ENCODE measurements around the gene SSR1. TPM values are rescaled to one million over a fixed set of nuclear protein-coding genes. Genes with fewer than 3 reads are reported as not detected.

The SSR1 gene
- total RNA-seq, 2 experiments from 2014 or later = 31.6 to 138 TPM

- no peak overlapping the region for H2AFZ ChIP-seq (ENCODE audit: low read length)
- BruUV-seq (replicated peaks) = no TSS peak
- no peaks in the 10 kb centered on the region for H4K20me1 ChIP-seq (ENCODE audit: insufficient read depth, low read length)
- CTCF ChIA-PET (ENCODE audit: unreplicated experiment) = interaction anchor here (0.5 to 1.1 kb wide), 2 partner anchors 16 to 397 kb away, joined by 3 read pairs; no protein-coding TSS in a partner anchor
- no peak for DNase-seq (ENCODE audit: low spot score)
- no peaks in the 10 kb centered on the region for H3K36me3 ChIP-seq (ENCODE audit: insufficient read depth, low read length)
- POLR2A ChIA-PET = no interaction called here
- no peak for TF ChIP-seq EZH2phosphoT487 (IDR thresholded peaks at IDR 0.05; ENCODE audit: borderline replicate concordance, low read depth, low read length)
- no peak for TF ChIP-seq CTCF (conservative IDR thresholded peaks at IDR 0.05; ENCODE audit: low read length)
- H3K9me3 ChIP-seq (ENCODE audit: low read length) = no peaks in the 10 kb centered on the region
- no peaks in the 10 kb centered on the region for H3K9me2 ChIP-seq (ENCODE audit: insufficient read depth, low read length)
- no peaks in the 10 kb centered on the region for H3K79me2 ChIP-seq (ENCODE audit: insufficient read depth, low read depth, low read length)
- H3K27ac ChIP-seq (ENCODE audit: low read depth, low read length, poor library complexity, severe bottlenecking) = no peak overlapping the region
- H3K4me1 ChIP-seq (ENCODE audit: insufficient read depth, low read length, poor library complexity, severe bottlenecking) = peaks cover 4% of the 10 kb centered on the region
- intact Hi-C loops (cut with micrococcal nuclease; ENCODE audit: unreplicated experiment) = no loop called here
- no peak overlapping the region for H3K4me3 ChIP-seq (ENCODE audit: low read depth, low read length, poor library complexity, severe bottlenecking)
- H3K4me2 ChIP-seq (ENCODE audit: low read length) = no peak overlapping the region
Observed at GRCh38 chr6:7331452-7331851, 18.5 kb upstream of the SSR1 start.

GRCh38 chr6:7328243-7328642 is 15.2 kb upstream of the SSR1 start:
- TF ChIP-seq EZH2phosphoT487 (IDR thresholded peaks at IDR 0.05; ENCODE audit: borderline replicate concordance, low read depth, low read length) = no peak
- TF ChIP-seq CTCF (conservative IDR thresholded peaks at IDR 0.05; ENCODE audit: low read length) = no peak
- POLR2A ChIA-PET = no interaction called here
- BruUV-seq (replicated peaks) = no TSS peak
- peaks cover 7% of the 10 kb centered on the region for H3K4me1 ChIP-seq (ENCODE audit: insufficient read depth, low read length, poor library complexity, severe bottlenecking)
- intact Hi-C loops (cut with micrococcal nuclease; ENCODE audit: unreplicated experiment) = no loop called here
- no peak overlapping the region for H3K27ac ChIP-seq (ENCODE audit: low read depth, low read length, poor library complexity, severe bottlenecking)
- no peak overlapping the region for H3K4me2 ChIP-seq (ENCODE audit: low read length)
- DNase-seq (ENCODE audit: low spot score) = no peak
- no peak overlapping the region for H3K4me3 ChIP-seq (ENCODE audit: low read depth, low read length, poor library complexity, severe bottlenecking)
- no peaks in the 10 kb centered on the region for H3K9me2 ChIP-seq (ENCODE audit: insufficient read depth, low read length)
- no peaks in the 10 kb centered on the region for H3K36me3 ChIP-seq (ENCODE audit: insufficient read depth, low read length)
- H2AFZ ChIP-seq (ENCODE audit: low read length) = no peak overlapping the region
- CTCF ChIA-PET (ENCODE audit: unreplicated experiment) = no interaction called here
- H3K9me3 ChIP-seq (ENCODE audit: low read length) = no peaks in the 10 kb centered on the region
- H4K20me1 ChIP-seq (ENCODE audit: insufficient read depth, low read length) = no peaks in the 10 kb centered on the region
- no peaks in the 10 kb centered on the region for H3K79me2 ChIP-seq (ENCODE audit: insufficient read depth, low read depth, low read length)

- H3K4me3 ChIP-seq (ENCODE audit: low read depth, low read length, poor library complexity, severe bottlenecking) = no peak overlapping the region
- H3K36me3 ChIP-seq (ENCODE audit: insufficient read depth, low read length) = no peaks in the 10 kb centered on the region
- POLR2A ChIA-PET = interaction anchor here (0.7 to 2.9 kb wide), 5 partner anchors 8 to 95 kb away, joined by 3 to 12 read pairs (median 3); no protein-coding TSS in a partner anchor
- H3K9me3 ChIP-seq (ENCODE audit: low read length) = no peaks in the 10 kb centered on the region
- no peaks in the 10 kb centered on the region for H3K9me2 ChIP-seq (ENCODE audit: insufficient read depth, low read length)
- no peak for TF ChIP-seq EZH2phosphoT487 (IDR thresholded peaks at IDR 0.05; ENCODE audit: borderline replicate concordance, low read depth, low read length)
- no TSS peak for BruUV-seq (replicated peaks)
- intact Hi-C loops (cut with micrococcal nuclease; ENCODE audit: unreplicated experiment) = no loop called here
- H4K20me1 ChIP-seq (ENCODE audit: insufficient read depth, low read length) = no peaks in the 10 kb centered on the region
- no peak overlapping the region for H3K27ac ChIP-seq (ENCODE audit: low read depth, low read length, poor library complexity, severe bottlenecking)
- DNase-seq (ENCODE audit: low spot score) = no peak
- no peak overlapping the region for H2AFZ ChIP-seq (ENCODE audit: low read length)
- no peaks in the 10 kb centered on the region for H3K79me2 ChIP-seq (ENCODE audit: insufficient read depth, low read depth, low read length)
- H3K4me2 ChIP-seq (ENCODE audit: low read length) = no peak overlapping the region
- peaks cover 7% of the 10 kb centered on the region for H3K4me1 ChIP-seq (ENCODE audit: insufficient read depth, low read length, poor library complexity, severe bottlenecking)
- CTCF ChIA-PET (ENCODE audit: unreplicated experiment) = interaction anchor here (1.3 kb wide), 1 partner anchor 12 kb away, joined by 3 read pairs; the partner anchor contains the start of gene SSR1
Observed at GRCh38 chr6:7325750-7326149, 12.8 kb upstream of the SSR1 start.

All from OCI-LY7 (cell line).